IPS-11a (cell line): Measurements from ENCODE around the gene SPSB4.
"Not testable (repeated sequence)": the region's sequence is repeated elsewhere in the genome, so short reads cannot be mapped to it uniquely, and the experiment has no call there.

Source experiments
- H3K4me3 ChIP-seq: one replicate; pipeline ENCODE4 v1.5.1; 2013; ENCODE audit warnings: low read depth, low read length, control low read depth

SPSB4 gene

GRCh38 chr3:141114179-141114745 is 63.1 kb downstream of the SPSB4 start:
- no peak overlapping the region for H3K4me3 ChIP-seq

GRCh38 chr3:141114816-141115460 is 63.8 kb downstream of the SPSB4 start:
- no peak overlapping the region for H3K4me3 ChIP-seq

- H3K4me3 ChIP-seq: no peak overlapping the region
Measured at GRCh38 chr3:141115789-141116541, 64.8 kb downstream of the SPSB4 start.

DNA sequence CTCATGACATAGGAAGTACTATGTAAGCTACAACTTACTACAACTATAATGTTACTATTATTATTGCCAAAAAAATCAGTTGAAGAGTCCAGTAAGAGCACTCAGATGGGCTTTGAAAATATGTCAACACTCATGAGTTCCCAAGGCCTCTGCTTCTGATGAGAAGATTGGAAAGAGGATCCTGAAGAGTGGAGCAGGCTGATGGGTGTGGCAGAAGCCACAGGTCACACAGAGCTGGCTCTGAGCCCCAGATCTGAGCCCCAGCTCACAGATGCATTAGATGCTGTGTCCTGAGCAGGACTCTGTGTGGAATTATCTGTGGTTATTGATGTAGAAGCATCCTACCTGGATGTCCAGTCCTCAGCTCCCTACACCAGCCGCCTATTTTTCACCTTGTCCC is 65.6 kb downstream of the SPSB4 start:
- no peak overlapping the region for H3K4me3 ChIP-seq

DNA sequence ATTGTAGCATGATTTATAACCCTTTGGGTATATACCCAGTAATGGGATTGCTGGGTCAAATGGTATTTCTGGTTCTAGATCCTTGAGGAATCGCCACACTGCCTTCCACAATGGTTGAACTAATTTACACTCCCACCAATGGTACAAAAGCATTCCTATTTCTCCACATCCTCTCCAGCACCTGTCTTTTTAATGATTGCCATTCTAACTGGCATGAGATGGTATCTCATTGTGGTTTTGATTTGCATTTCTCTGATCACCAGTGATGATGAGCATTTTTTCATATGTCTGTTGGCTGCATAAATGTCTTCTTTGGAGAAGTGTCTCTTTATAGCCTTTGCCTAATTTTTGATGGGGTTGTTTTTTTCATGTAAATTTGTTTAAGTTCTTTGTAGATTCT is 66.8 kb downstream of the SPSB4 start:
- H3K4me3 ChIP-seq: not testable (repeated sequence)

GRCh38 chr3:141122455-141123030 is 71.4 kb downstream of the SPSB4 start:
- H3K4me3 ChIP-seq: no peak overlapping the region

DNA sequence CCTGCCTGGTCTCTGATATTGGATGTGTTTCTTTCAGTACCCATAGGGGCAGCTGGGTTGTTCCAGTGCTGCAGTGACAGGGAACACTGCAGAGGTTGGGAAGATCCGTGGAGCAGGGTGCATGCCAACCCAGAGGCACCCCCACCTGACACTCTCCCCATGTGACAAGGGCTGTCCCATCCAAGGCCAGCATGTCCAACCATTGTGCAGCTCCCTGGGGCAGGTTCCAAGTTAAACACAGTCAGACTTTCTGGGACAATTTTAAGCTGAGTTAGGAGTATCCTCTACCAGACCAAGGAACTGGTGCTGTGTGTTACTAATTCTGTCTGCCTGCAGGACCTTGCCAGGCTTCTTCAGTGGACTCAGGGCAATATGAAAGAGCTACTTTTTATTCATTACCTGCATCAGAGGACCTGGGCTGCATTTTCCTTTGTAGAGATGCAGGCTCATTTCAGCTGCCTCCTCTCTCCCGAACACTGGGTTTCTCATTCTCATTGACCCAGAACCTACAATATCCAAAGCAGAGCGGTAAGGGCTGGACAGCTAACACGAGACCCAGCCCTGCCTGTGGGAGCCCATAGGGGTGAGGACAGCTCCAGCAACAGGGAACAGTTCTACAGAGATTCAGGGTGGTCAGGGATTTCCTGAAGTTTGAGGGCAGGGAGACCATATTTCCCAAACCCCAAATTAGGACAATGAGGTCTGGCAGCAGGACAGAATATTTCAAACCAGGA is 72.7 kb downstream of the SPSB4 start:
- no peak overlapping the region for H3K4me3 ChIP-seq

GRCh38 chr3:141124715-141125114 is 73.6 kb downstream of the SPSB4 start:
- no peak overlapping the region for H3K4me3 ChIP-seq

DNA sequence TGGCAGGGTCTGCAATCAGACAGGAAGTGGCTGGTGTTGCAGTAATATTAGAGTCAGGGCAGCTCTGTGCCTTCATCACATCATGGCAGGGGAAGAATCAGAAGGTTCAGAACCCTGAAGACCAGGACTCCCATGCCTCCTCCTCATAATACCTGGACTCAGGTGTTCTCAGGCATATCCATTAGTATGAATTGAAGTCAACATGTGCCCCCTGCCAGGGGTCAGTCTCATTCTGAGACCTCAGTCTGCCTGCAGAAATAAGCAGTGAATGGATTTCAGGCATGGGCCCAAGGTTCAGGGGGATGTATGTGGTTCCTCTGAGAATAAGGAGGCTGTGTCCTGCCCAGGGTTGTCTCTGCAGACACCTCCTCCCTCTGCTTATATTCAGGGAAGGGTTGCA is 74.2 kb downstream of the SPSB4 start:
- H3K4me3 ChIP-seq: no peak overlapping the region

- H3K4me3 ChIP-seq: no peak overlapping the region
Measured at GRCh38 chr3:141126661-141127343, 75.7 kb downstream of the SPSB4 start.

DNA sequence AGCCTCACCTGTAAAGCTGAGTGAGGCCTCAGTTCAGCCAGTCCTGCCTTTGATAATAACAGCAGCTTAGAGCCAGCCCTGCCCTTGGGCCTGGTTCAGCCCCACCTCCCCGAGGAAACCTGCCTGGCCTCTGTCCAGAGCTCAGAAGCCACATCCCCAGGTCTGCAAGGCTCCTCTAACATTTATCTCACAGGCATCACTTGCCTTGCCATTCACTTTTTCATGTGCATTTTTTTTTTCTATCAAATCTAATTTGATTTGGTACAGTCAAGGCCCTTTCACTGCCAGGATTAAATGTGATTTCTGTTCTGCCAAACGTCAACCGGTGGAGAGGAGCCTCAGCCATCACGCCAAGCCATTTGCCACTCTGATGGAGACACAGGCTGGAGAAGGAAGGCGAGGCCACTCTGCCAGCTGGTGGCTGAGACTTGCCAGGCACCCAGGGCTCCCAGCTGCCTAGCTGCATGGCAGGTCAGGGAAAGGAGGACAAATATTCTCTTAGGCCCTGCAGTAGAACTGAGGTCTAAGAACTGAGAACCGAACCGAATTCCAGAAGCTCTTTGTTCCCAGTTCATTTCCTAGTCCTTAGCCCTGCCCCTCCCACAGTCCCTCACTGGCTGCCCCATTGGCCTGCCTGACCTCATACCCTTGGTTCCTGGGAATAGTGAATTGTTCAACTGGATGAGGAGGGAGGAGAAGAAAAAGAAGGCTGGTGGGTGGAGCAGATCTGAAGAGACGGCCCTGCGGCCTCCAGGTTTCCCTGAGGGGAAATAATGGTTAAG is 76.4 kb downstream of the SPSB4 start:
- no peak overlapping the region for H3K4me3 ChIP-seq

DNA sequence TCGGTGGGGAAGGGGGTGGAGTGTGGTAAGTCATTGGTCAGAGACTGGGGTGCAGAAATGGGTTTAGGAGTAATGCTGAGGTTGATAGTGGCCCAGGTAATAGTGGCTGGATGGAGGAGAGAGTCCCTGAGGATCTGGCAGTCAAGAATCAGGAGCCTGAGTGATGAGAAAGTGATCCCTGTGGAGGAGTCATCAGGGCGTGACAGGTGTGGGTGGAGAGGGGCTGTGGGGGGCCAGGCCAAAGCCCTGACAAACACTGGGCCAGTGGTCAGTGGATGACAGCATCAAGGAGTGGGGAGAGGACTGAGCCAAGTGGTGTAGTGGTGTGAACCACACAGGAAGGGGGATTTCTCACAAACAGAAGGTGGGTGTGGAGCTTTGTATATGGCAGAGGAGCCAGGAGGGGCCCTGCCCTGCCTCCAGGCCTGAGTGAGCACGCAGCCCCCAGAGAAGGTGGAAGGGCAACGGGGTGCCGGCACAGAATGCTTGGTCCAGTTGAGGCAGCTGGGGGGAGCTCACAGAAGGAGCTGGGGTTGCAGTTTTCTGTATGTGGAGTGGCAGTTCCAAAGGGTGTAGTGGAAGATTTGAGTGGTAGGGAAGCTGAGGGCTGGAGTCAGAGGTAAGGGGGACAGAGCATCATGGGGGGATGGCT is 77.1 kb downstream of the SPSB4 start:
- H3K4me3 ChIP-seq: no peak overlapping the region

- H3K4me3 ChIP-seq: no peak overlapping the region
Measured at GRCh38 chr3:141129049-141129448, 77.9 kb downstream of the SPSB4 start.

GRCh38 chr3:141129541-141130011 is 78.4 kb downstream of the SPSB4 start:
- H3K4me3 ChIP-seq: no peak overlapping the region

DNA sequence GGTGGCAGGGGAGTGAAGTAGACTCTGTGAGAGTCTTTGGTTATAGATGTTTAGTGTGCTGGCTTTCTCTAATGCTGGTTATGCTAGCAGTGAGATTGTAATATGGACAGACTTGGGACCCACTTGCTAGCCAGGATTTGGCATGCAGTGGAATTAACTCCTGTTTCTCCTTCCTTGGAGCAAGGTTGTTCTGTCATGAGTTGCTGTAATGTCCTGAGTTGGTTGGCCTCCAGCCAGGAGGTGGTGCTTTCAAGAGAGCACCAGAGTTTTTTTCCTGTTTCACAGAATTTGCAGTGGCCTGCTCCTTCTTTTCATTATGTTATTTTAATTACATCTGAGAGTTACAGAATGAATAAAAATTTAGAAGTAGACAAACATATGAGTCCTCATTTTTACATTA is 92.4 kb downstream of the SPSB4 start:
- no peak overlapping the region for H3K4me3 ChIP-seq

DNA sequence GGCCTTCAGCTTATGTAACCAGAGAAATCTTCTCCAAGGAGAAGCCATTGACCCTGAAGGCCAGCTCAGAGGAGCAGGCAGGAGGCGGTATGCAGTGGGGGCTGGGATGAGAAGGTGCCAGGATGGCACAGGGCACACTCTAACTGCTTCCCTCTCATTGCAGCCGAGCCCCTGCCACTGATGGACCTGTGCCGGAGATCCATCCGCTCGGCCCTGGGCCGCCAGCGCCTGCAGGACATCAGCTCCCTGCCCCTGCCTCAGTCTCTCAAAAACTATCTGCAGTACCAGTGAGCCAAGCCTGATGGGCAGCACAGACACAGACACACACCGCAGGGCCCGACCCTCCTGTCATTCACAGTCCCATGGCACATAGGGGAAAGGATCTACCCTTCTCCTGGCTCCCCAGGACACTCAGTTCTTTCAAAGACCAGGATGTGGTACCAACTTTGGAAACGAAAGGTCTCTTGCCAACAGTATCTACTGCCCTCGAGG is 95.9 kb downstream of the SPSB4 start:
- H3K4me3 ChIP-seq: no peak overlapping the region

- H3K4me3 ChIP-seq: no peak overlapping the region
Measured at GRCh38 chr3:141147657-141148056, 96.5 kb downstream of the SPSB4 start.

DNA sequence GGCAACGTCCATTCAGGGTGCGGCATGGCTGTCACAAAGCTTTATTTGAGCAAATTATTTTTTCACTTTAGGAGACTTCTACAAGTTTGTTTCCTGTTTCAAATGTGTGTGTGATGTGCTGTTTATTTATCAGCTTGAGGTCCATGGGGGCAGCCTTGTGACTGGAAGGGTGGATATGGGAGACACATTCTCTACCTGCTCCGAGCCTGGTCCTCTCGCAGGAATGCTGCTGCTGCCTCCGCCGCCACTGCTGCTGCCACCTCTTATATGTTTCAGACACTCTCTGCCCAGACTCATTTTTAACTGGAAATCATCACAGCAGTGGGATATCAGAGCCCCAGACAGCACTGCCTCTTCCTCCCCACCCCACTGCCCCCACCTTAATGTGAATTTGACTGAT is 97.0 kb downstream of the SPSB4 start:
- H3K4me3 ChIP-seq: no peak overlapping the region

DNA sequence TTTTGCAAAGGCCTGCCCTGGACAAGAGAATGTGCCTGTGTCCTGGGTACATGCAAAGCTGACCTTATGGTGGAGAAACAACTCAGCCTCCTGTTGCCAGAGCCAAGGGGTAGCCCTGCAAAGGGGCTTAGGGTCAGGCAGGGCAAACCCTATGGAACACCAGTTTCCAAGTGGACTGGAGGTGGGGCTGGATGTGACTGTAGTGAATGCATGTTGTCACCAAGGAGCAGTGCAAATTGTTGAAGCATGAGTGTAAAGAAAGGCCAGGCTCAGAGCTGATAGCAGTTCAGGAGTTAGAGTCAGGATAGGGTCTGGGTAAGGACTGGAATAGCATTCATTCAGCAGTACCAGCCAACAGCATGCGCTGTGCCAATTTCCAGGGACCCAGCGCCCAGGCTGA is 97.6 kb downstream of the SPSB4 start:
- no peak overlapping the region for H3K4me3 ChIP-seq
